Measurements from ENCODE around the gene LINC01488.

DNA sequence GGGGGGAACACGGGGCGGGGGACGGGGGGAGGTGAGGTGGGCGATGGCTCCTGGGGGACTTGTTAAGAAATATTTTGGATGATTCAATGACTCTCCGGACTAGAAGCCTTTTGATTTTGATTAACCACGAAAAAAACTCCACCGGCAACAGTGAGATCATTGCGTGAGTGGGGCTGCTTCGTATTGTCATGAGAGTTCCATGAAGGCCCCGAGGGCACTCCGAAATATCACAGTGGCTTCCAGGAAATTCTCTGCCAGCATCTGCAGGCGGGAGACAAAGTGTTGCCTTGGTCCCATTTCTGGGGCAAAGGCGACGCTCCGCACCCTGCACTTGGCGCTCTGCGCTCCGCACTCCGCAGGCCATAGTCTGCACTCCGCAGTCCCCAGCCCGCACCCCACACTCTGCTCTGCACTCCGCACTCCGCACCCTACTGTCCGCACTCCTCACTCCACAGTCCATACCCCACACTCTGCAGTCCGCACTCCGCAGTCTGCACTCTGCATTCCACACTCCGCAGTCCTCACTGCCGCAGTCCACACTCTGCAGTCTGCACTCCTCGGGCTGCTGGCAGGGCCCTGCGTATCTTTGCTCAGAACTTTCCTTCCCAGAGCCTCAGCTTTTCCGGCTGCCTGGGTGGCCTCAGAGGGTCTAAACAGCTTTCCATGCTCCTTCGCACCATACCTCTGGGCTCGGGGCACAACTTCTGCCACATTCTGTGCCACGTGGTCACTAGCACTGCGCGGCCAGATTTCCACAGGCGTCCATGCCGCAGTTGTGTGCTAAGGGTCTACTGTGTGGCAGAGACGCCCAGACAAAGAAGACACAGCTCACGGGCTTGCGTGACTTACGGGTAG is 61.1 kb downstream of the LINC01488 start:
- TF ChIP-seq, protein P1, sequence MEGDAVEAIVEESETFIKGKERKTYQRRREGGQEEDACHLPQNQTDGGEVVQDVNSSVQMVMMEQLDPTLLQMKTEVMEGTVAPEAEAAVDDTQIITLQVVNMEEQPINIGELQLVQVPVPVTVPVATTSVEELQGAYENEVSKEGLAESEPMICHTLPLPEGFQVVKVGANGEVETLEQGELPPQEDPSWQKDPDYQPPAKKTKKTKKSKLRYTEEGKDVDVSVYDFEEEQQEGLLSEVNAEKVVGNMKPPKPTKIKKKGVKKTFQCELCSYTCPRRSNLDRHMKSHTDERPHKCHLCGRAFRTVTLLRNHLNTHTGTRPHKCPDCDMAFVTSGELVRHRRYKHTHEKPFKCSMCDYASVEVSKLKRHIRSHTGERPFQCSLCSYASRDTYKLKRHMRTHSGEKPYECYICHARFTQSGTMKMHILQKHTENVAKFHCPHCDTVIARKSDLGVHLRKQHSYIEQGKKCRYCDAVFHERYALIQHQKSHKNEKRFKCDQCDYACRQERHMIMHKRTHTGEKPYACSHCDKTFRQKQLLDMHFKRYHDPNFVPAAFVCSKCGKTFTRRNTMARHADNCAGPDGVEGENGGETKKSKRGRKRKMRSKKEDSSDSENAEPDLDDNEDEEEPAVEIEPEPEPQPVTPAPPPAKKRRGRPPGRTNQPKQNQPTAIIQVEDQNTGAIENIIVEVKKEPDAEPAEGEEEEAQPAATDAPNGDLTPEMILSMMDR (IDR thresholded peaks at IDR 0.05; ENCODE audit: insufficient read depth, low read length, poor library complexity, severe bottlenecking): no peak
- TF ChIP-seq EZH2phosphoT487 (conservative IDR thresholded peaks at IDR 0.05; ENCODE audit: low read length): no peak

Measured in SU-DHL-6 (cell line).